ENCODE measurements around the gene RASAL2. TPM values are rescaled to one million over a fixed set of nuclear protein-coding genes. Genes with fewer than 3 reads are reported as not detected.

The RASAL2 gene
- 29.0 TPM for total RNA-seq

DNA sequence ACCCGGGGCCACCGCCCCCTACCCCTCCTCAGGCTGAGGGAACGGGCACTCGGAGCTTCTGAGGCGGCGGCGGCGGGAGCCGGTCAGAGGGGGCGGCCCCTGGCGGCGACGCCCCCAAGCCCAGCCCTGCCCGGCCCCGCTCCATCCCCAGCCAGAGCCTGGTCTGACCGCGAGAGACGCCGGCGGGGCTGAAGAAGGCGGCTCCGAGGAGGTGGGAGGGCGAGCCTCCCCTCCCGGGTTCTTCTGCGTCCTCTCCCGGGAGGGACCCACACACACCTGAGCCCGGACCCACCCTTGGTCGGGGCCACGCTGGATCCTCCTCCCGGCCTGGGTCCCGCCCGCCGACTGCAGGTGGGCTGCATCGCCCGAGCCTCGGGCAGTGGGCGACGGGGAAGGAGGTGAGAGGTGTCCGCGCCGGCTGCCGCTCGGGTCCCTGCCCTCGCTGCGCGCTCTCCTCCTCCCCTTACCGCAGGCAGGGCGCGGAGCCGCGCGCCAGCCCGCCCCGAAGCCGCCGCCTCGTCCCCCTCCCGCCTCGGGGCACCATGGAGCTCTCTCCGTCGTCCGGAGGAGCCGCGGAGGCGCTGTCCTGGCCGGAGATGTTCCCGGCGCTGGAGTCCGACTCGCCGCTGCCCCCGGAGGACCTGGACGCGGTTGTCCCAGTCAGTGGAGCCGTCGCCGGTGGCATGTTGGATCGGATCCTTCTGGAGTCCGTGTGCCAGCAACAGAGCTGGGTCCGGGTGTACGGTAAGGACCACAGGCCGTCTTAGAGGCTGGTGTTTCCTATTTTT is at the start of gene RASAL2:
RASAL2 (plus strand) TSS at position 154 of the 788 bp plus-strand sequence; CDS start at position 543, 389 bp downstream.
- DNase-seq = peak; percentile 80

DNA sequence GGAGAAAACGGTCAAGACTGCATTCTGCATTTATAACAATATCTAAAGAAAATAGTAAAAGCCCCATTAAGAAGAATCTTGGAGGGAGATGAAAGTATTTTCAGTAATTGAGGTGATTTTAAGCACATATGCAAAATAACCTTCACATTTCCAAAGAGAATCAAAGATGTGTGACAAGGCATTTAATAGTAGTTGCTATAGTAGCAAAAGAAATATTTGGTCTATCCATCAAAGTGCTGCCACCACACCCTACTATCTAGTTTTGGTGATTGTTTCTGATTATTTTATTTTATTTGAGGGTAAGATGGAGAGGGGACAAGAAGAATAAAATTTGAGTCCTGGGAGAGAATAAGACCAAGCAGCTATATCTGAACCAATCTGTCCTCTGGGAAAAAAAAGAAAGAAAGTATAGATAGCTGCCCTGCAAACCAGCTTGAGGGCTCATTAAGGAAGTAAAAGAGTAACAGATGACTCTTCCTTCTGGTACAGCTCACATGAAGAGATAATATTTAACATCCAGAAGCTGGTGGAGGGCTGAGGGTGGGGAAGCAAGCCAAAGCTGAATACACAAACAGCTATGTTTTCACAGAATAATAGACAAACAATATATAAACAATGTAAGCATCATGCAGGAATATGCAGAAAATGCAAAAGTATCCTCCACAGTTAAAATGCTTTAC is 47.2 kb upstream of the RASAL2 start:
- DNase-seq = no peak

DNA sequence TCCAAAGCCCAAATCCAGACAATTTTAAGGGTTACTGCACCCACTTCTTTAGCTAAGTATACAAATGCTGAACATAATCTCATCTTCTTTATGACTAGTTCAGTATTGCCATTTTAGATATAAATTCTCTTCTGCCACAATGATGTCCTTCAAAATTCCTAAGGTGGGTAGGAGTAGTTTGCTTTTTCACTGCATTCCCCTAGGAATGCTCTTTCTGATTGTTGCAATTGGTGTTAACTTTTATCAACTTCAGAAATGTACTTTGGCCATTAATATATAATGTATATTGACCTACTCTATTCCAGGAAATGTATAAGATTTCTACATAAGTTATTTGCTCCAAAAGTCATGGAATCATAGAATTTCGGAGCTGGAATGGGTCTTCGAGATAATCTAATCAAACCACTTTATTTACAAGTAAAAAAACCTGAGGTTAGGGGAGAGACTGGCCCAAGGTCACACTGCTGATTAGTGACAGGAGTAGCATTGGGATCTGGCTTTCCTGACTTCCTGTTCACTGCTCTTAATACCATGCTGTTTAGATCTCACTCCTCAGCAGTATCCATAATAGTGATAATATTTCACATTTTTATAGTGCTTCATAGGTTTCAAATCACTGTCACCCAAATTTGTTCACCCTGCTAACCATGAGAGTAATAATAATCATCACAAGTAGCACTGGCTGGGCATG is 46.4 kb upstream of the RASAL2 start:
- no peak for DNase-seq

DNA sequence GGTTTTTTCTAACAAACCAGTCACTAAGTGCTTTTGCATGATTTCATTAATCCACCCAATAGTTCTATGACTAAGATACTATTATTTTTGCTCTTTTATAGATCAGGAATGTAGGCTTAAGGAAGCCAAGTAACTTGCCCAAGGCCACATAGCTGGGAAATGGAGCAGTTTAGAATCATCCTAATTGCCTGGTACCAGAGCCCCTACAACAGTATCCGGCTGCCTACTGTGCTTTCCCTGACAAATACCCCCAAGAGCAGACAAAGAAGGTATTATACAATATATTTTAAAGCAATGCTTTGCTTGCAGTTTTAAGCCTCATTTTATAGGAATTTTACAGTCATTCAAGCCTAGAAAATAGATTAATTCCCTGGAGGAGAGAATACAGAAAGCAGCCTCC is 45.5 kb upstream of the RASAL2 start:
- no peak for DNase-seq

DNA sequence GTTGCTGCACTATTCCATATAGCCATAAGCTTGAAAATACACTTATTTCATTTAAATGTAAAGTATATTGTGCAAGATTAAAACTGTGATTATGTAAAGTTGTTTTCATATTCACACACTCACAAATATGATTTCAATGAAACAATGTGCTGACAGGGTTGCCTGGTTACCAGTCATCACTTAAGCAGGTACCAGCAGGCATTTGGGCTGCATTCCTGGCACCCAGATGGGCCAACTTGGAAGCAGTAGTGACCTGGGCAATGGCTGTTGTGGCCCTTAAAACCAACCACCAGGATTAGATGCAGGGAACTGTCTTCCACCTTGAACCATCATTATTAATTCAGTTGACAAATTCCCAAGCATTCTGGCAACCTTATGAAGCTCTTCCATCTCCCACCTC is 45.0 kb upstream of the RASAL2 start:
- no peak for DNase-seq

DNA sequence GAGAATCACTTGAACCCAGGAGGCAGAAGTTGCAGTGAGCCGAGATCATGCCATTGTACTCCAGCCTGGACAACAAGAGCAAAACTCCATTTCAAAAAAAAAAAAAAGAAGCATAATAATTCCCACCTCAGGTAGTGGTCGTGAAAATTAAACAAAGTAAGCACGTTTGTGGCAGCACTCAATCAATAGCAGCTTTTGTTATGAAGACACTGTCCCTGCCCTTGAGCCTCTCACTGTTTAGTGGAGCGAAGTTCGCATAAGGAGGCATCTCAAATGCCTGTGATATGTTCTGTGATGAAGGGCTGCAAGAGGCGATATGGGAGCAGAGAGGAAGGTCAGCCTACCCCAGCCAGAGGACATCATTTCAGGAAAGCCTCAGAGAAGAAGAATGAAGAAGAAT is 43.8 kb upstream of the RASAL2 start:
- no peak for DNase-seq

DNA sequence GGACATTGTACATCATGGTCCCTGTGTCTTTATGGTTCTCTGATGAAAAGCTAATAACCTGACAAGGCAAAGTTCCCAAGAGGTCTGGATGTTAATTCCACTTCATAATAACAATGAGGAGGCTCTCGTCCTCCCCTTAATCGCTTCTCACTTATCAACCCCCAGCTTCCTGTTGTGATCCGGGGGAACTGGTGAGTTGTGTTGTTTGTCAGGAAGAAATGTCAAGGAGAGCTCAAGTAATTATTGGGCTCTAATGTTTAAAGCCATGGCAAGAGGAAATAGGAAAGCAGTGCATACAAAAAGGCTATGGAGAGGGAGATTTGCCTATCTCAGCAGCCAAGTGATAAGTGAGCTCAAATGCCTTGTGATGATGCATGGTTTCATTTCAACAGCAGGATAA is 42.8 kb upstream of the RASAL2 start:
- DNase-seq = no peak

DNA sequence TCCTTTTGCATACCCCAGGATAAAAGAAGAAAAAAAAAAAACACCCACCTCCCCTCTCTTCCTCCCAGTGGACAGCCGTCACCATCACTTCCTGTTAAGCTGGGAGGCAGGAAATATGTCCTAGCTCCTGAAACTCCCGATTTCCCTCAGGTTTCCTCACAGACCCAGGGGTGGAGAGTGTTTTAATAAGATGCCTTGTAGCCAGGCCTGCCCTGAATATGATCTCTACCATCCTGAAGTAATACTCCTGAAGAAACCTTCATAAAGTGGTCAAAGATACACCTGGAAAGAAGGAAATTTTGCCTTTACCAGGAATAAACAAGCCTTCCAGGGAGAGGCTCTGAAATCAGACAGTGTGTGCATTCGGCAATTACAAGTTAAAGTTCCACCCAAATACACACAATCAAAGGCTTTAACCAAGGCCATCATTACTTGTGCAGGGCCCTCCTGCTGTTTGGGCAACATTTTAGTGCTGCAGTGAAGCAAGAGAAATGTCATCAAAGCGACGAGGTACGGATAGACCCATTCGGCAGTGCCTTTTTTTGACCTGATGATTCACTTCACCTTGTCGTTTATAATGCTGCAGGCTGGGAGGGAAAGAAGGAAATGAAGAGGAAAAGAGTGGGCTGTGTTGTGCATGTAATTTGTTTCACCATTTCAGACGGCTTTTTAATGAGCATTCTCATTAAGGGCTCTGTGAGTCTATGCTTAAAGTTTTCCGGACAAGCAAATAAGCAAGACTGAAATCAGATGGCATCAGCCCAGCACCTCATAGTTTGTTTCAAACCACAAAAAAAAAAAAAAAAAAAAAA is 41.0 kb upstream of the RASAL2 start:
- no peak for DNase-seq

DNA sequence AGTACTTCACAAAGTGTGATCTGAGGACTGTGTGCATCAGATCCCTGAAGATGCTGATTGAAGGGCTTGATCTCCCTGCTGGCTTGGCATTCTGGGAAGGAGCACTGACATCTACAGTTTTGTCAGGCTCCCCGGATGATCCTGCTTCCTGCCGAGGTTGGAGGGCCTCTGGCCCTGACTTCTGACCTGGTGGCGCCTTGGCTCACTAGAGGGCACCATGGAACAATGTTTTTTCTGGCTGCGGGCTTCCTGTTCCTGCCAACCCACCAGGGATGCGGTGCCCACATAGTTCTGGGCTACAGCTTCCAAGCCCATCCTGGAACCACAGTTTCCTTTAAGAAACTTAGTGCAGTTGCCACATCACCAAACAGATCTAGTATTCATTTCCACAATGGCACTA is 38.8 kb upstream of the RASAL2 start:
- no peak for DNase-seq

DNA sequence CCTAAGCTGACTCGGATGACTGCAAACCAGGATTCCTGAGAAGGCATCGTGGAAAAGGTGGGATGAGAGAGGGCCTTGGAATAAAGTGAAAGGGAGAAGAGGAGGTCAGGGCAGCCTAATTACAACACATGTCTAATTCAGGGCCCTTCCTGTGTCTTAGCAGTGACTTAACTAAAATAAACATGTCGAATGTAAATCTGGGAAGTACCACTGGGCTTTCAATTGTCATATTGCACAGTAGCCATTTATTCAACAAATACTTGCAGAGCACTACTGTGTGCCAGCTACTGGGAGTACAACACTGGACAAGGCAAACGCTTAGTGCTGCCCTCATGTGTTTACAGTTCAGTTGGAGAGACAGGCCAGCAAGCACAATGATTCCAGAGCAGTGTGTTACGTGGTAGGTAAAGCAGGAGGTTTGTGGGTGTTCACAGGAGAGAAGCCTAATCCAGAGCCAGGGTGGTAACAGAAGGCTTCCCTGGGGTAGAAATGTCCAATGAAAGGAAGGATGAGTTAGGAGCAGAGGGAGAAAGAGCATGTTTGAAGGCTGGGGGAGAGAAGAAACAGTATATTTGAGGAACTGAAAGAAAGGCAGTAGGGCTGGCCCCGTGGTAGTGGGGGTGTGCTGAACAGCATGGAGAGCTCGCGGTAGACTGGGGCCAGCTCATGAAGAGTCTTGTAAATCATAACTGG is 38.0 kb upstream of the RASAL2 start:
- DNase-seq = no peak

DNA sequence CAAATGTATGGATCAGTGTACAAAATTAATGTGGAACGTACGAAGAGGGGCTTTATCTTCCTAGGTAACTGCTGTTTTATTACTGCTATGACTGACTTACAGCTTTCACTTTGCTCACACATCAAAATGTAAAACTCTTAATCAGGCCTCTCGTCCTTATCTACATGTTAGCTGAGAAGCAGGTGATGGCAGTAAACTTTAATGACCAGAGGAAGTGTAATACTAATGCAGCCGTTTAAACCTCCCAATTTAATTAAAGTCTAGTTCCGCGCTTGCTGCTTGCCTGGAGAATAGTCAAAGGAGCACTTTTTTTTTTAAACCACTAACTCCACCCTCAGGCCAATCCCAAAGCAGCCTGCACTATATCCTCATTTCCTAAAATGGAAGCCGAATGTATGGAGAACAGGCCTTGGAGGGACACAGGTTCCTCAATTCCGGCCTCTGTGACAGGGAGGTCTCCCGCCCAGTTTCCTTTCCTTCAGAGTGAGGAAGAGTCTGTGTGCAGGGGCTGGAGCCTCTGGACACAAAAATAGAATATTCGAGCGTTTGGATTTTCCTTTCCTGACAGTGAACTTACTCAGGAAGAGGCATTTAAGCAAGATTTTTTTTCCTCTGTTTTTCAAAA is 36.7 kb upstream of the RASAL2 start:
- DNase-seq = peak; percentile 31

DNA sequence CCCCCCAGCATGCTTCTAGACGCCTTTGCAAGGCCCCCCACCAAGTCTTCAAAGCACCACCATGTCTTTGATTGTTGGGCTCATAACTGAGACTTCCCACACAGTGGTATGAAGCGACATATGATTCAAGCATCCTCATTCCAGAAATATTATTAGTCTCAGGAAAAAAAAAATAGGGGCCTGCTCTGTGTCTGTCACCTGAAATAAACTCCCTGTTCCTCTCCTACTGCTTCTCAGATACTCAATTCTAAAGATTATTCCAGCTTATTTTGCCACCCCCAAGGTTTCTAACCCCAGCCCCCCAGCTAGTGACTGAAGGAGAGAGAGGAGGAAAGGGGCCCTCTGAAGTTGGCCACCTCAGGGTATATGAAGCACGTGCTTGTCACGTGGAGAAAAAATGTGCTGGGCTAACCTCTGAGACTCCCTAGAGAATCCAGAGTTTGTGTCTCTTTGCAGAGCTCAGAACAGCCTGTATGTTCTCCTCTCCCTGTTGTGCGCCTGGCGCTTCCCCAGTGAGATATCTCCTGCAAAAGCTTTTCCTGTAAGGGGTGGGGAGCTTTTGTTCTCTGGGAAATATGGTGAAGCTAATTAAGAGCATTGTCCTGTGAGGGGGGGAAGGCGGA is 35.9 kb upstream of the RASAL2 start:
- DNase-seq = peak; percentile 45

DNA sequence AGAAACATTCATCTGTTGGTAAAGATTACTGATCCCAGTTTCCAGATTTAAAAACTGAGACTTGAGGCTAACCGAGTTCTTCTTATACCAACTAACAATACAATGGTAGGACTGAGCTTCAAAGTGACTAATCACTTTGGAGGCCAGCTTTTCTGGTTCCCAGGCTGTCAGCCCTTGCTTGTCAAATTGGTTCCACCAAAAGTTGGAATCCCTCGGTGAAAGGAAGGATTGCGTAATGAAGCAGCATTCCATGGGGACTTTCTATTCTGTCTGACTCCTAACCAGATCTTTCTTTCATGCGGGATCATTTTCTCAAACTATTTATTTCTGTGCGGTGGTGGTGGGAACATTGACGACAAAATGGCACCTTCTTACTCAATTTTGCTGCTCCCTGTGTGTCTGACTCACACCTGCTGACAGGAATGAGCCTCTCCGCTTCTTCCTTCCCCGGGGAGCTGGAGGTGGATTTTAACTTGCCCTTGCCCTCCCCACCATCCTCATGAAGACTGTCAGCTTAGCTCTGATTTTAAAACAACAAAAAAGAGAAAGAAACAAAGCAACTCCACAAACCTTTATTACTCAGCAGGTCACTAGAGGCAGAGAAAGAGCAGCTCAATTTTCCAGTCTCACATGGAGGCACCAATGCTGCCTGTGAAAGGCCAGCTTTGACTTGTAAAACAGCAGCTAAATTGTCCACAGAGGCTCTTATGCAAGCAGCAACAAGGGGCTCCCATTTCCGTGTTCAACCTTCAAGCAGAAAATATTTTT is 32.9 kb upstream of the RASAL2 start:
- DNase-seq = no peak

DNA sequence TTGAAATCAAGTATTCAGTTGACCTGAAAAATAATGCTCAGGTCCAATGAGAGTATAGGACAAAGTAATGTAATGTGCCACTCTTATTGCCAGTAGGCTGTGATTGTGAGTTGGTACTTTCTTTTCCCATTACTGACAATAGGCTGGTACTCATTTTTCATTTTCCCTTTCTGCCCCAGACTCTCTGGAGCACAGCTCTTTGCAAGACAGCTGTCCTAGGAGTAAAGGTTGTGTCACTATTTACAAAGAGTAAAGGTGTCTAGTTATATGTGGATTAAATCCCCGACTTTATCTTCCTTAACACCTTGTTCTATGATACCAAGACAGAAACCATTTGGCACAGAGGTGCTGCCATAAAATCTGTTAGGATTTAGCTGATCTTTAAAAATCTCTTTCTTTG is 32.3 kb upstream of the RASAL2 start:
- DNase-seq = no peak

DNA sequence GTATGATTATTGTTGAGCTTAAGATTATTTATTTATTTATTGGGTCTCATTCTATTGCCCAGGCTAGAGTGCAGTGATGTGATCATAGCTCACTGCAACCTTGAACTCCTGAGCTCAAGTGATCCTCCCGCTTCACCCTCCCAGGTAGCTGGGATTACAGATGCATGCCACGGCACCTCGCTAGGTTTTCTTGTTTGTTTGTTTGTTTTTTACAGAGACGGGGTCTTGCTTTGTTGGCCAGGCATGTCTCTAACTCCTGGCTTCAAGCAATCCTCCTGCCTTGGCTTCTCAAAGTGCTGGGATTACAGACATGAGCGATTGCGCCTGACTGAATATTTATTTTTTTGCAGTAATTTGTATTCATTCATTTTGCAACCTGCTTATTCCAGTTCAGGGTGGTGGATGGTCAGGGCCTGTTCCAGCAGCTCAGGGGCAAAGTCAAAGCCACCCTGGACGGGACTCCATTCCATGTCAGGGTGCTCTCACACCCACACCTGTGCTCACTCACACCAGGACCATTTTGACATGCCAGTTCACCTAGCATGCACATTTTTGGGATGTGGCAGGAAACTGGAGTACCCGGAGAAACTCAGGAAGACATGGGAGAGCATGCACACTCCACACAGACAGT is 29.6 kb upstream of the RASAL2 start:
- no peak for DNase-seq

DNA sequence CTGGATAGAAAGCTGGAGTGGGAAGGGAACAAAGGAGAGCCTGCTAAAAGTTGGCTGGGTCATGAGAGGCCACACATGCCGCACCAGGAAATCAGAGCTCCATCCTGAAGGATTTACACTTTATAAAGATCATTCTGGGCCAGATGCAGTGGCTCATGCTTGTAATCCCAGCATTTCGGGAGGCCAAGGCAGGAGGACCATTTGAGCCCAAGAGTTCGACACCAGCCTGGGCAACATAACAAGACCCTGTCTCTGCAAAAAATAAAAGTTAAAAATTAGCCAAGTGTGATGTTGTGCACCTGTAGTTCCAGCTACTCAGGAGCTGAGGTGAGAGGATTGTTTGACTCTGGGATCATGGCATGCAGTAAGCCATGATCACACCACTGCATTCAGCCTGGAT is 28.7 kb upstream of the RASAL2 start:
- DNase-seq = no peak

DNA sequence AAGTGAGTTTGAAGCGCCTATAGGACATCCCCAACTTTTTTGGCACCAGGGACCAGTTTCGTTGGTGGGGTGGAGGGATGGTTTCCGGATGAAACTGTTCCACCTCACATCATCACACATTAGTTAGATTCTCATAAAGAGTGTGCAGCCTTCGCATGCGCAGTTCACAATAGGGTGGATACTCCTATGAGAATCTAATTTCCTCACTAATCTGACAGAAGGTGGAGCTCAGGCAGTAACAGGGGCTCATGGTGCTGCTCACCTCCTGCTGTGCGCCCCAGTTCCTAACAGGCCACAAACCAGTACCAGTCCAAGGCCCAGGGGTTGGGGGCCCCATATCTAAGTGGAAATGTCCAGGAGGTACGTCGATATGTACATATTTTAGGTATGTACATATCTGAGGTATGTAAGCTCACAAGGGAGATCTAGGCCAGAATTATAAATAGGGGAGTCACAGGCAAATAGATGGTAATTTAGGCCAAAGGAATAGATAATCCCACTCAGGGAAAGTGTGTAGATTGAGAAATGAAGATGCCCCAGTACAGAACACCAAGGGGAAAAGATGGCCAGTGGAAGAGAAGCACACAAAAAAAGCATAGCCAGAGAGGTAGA is 27.5 kb upstream of the RASAL2 start:
- DNase-seq = no peak

DNA sequence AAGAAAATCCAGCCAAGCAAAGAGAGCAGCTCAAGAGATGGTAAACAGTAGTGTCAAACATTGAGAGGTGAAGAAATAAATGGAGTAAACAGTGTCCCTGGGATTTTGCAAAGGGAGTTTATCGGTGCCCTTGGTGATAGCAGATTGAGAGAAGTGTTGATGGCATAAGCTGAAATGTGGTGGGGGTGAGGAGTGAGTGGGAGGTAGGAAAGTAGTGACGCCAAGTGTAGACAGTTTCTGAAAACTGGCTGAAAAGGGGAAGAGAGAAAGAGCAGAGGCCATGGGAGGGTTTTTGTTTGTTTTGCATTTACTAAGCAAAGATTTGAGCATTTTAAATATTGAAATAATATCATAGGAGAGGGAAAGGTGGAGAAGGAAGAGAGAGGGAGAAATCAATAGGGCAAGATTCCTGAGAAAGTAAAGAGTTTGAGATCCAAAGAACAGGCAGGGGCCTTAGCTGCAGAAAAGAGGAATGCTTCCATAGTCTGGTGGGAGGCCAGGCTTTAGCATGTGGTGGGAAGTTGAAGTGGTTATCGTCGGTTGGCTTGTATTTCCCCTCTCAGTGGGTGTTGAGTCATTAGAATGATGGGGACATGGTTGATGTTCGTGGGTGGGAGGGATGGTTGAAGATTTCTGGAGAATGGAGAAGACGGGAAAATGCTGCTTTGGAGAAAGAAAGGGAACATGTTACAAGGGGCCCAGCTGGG is 26.8 kb upstream of the RASAL2 start:
- DNase-seq = no peak

All from tongue (tissue), 2 donors.